ENCODE measurements around the gene FHOD1. TPM values are rescaled to one million over a fixed set of nuclear protein-coding genes. Genes with fewer than 3 reads are reported as not detected.
A peak's percentile ranks its signal among the peaks of the same experiment; 100 is the strongest.

Gene FHOD1
- polyA plus RNA-seq, 3 donors, result 5.1 to 152 (median 5.5) TPM

DNA sequence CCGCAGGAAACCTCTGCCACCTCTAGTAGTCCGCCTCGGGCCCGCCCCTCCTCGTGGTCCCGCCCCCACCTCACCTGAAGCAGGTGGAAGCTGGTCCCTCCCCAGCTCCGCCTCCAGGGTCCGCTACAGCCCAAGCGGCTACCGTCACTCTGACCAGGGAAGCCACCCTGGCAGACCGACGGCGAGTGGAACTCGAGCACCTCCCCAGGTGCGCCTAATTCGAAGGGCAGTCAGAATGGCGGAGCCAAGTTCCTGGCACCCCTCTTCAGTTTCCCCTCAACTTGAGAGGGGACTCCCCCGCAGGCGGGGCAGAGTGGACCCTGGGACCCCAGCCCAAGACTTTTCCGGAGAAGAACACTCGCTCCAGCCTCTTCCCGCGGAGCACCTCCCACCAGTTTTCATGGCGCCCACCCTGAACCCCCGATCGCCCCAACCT lies 507 bp downstream of the FHOD1 start:
- Mint-ChIP-seq H3K4me1 (peaks cover 60% of the 10 kb centered on the region), H3K9me3 (peaks cover 0 to 9% (median 4%) of the 10 kb centered on the region in 7 donors), H3K27me3 (ENCODE audit: low read depth in 3 of 3) (peaks cover 22 to 41% (median 29%) of the 10 kb centered on the region in 3 donors), H3K36me3 (peaks cover 6 to 11% of the 10 kb centered on the region in 2 donors), H3K4me3 (peak overlapping the region; percentile 92), H3K27ac (peak overlapping the region; percentile 82 to 100 (median 99))
- Histone ChIP-seq H4K20me1 (ENCODE audit: insufficient read depth, low read length) (peaks cover 11% of the 10 kb centered on the region), H3K79me2 (ENCODE audit: insufficient read depth, low read length) (peaks cover 39% of the 10 kb centered on the region), H3K9ac (ENCODE audit: insufficient read depth, low read length, poor library complexity, severe bottlenecking) (peak overlapping the region; percentile 85), H3K27ac (ENCODE audit: low read depth in 1 of 2, low read length in 2 of 2) (peak overlapping the region; percentile 84 to 100), H3K36me3 (replicated peaks in 1 of 2; ENCODE audit: control insufficient read depth in 1 of 2, insufficient read depth in 2 of 2, low read length in 2 of 2) (peaks cover 0 to 4% of the 10 kb centered on the region in 2 donors), H3K4me3 (replicated peaks in 1 of 3; ENCODE audit: low read depth in 2 of 3, low read length in 3 of 3) (peak overlapping the region; percentile 71 to 97 (median 74)), H3K9me3 (replicated peaks in 1 of 2; ENCODE audit: control insufficient read depth in 1 of 2, insufficient read depth in 1 of 2, low read length in 2 of 2) (no peaks in the 10 kb centered on the region), H3K27me3 (ENCODE audit: control insufficient read depth in 2 of 2, insufficient read depth in 2 of 2, low read length in 2 of 2) (peaks cover 24 to 32% of the 10 kb centered on the region in 2 donors), H3K4me1 (ENCODE audit: control insufficient read depth in 1 of 2, insufficient read depth in 2 of 2, low read length in 2 of 2) (peaks cover 61 to 67% of the 10 kb centered on the region in 2 donors), H2AFZ (ENCODE audit: insufficient read depth, low read depth, low read length, poor library complexity, severe bottlenecking) (peak overlapping the region; percentile 76), H3K4me2 (replicated peaks; ENCODE audit: extremely low read depth, low read length, poor library complexity, severe bottlenecking) (peak overlapping the region; percentile 87)
- intact Hi-C loops (cut with micrococcal nuclease), result loop anchor here (1.0 to 10.0 kb wide), 6 partner anchors 20 to 552 kb away; partner anchors contain the start of genes E2F4 (in 2 of the 2), CMTM4 (in 1 of the 2), CTCF (in 1 of the 2) and TMEM208 (in 1 of the 2)
- no peak for DNase-seq
- WGBS (ENCODE audit: insufficient coverage), result under 1% methylated on average over 26 of the region's 26 CpGs
- TF ChIP-seq, protein P1, sequence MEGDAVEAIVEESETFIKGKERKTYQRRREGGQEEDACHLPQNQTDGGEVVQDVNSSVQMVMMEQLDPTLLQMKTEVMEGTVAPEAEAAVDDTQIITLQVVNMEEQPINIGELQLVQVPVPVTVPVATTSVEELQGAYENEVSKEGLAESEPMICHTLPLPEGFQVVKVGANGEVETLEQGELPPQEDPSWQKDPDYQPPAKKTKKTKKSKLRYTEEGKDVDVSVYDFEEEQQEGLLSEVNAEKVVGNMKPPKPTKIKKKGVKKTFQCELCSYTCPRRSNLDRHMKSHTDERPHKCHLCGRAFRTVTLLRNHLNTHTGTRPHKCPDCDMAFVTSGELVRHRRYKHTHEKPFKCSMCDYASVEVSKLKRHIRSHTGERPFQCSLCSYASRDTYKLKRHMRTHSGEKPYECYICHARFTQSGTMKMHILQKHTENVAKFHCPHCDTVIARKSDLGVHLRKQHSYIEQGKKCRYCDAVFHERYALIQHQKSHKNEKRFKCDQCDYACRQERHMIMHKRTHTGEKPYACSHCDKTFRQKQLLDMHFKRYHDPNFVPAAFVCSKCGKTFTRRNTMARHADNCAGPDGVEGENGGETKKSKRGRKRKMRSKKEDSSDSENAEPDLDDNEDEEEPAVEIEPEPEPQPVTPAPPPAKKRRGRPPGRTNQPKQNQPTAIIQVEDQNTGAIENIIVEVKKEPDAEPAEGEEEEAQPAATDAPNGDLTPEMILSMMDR (IDR thresholded peaks at IDR 0.05), result no peak

DNA sequence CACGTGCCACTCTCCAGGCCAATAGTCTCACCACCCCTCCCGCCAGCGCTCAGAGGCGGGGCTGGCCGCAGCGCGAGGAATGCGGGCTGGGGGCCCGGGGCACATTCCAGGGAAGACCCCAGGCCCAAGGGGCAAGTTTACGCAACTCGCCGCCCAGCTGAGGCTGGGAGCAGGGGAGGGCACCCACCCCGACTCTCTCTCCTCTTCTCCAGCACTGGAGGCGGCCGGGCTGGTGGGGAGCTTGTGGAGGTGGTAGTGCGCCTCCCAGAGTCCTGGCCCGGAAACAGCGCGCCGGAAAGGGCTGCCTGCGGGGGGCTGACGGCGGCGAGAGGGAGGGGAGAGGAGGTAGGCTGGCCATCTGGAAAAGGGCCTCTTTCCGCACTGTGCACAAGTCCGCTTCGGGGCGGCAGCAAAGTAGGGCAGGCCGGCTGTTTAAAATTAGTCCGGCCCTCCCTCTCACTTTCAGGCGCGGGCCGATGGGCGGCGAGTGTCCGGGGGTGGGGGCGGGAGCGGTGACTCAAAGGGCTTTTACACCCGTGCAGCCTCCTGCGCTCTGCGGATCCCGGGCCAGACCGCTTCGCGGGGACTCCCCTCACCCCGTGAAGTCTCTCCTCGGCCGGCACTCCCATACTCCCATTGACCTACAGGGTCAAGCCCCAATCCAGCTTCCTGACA lies 1.1 kb downstream of the FHOD1 start:
- Mint-ChIP-seq H3K27ac (peak overlapping the region; percentile 99 to 100 (median 99)), H3K4me1 (peaks cover 65% of the 10 kb centered on the region), H3K9me3 (peaks cover 0 to 9% (median 4%) of the 10 kb centered on the region in 7 donors), H3K27me3 (ENCODE audit: low read depth in 3 of 3) (peaks cover 22 to 37% (median 29%) of the 10 kb centered on the region in 3 donors), H3K4me3 (peak overlapping the region; percentile 92), H3K36me3 (peaks cover 11 to 16% of the 10 kb centered on the region in 2 donors)
- Histone ChIP-seq H3K79me2 (ENCODE audit: insufficient read depth, low read length) (peaks cover 45% of the 10 kb centered on the region), H3K4me1 (ENCODE audit: control insufficient read depth in 1 of 2, insufficient read depth in 2 of 2, low read length in 2 of 2) (peaks cover 66 to 73% of the 10 kb centered on the region in 2 donors), H3K9ac (ENCODE audit: insufficient read depth, low read length, poor library complexity, severe bottlenecking) (peak overlapping the region; percentile 85), H3K36me3 (replicated peaks in 1 of 2; ENCODE audit: control insufficient read depth in 1 of 2, insufficient read depth in 2 of 2, low read length in 2 of 2) (peaks cover 0 to 6% of the 10 kb centered on the region in 2 donors), H3K4me3 (replicated peaks in 1 of 3; ENCODE audit: low read depth in 2 of 3, low read length in 3 of 3) (peak overlapping the region; percentile 71 to 97 (median 74)), H3K27me3 (ENCODE audit: control insufficient read depth in 2 of 2, insufficient read depth in 2 of 2, low read length in 2 of 2) (peaks cover 24 to 32% of the 10 kb centered on the region in 2 donors), H3K27ac (ENCODE audit: low read depth in 1 of 2, low read length in 2 of 2) (peak overlapping the region; percentile 84 to 100), H3K4me2 (replicated peaks; ENCODE audit: extremely low read depth, low read length, poor library complexity, severe bottlenecking) (peak overlapping the region; percentile 87), H4K20me1 (ENCODE audit: insufficient read depth, low read length) (peaks cover 16% of the 10 kb centered on the region), H2AFZ (ENCODE audit: insufficient read depth, low read depth, low read length, poor library complexity, severe bottlenecking) (peak overlapping the region; percentile 76), H3K9me3 (replicated peaks in 1 of 2; ENCODE audit: control insufficient read depth in 1 of 2, insufficient read depth in 1 of 2, low read length in 2 of 2) (no peaks in the 10 kb centered on the region)
- intact Hi-C loops (cut with micrococcal nuclease), result loop anchor here (1.0 to 10.0 kb wide), 6 partner anchors 19 to 551 kb away; partner anchors contain the start of genes E2F4 (in 2 of the 2), CMTM4 (in 1 of the 2), CTCF (in 1 of the 2) and TMEM208 (in 1 of the 2)
- WGBS (ENCODE audit: insufficient coverage), result under 1% methylated on average over 34 of the region's 48 CpGs
- TF ChIP-seq, protein P1 (IDR thresholded peaks at IDR 0.05), result peak; percentile 20
- peak; percentile 64 to 85 (median 78) for DNase-seq

All from CD14-positive monocyte (primary cell).